Tibial artery (tissue), 4 donors: ENCODE measurements around the gene PHKB.
"Not testable (repeated sequence)": the region's sequence is repeated elsewhere in the genome, so short reads cannot be mapped to it uniquely, and the experiment has no call there.

Experiments used
- DNase-seq, 2 donors: peaks; one replicate each; pipeline ENCODE4 v3.0.0-alpha.2; 2019
- H3K27ac ChIP-seq, 2 donors: fragments of 200-600 bp; sonication (generic) in 1 of 2; 1 replicate in 1 of 2; 2 replicates in 1 of 2; pipeline ENCODE4 v1.5.1; 2018 to 2019; ENCODE audit warnings: mild to moderate bottlenecking in 1 of 2
- H3K27me3 ChIP-seq, 2 donors: fragments of 200-600 bp; sonication (generic) in 1 of 2; one replicate each; pipeline versions ENCODE4 v1.5.1 to v1.6.0; 2016 to 2019
- H3K36me3 ChIP-seq, 3 donors: fragments of 200-600 bp; sonication (generic) in 2 of 3; one replicate each; pipeline ENCODE4 v1.5.1; 2016 to 2019; ENCODE audit warnings: mild to moderate bottlenecking in 2 of 3
- H3K4me1 ChIP-seq, 4 donors: fragments of 200-600 bp; sonication (generic) in 2 of 4; 1 replicate in 3 of 4; 2 replicates in 1 of 4; pipeline ENCODE4 v1.5.1; 2016 to 2019
- H3K4me3 ChIP-seq, 2 donors: fragments of 200-600 bp; sonication (generic) in 1 of 2; 1 replicate in 1 of 2; 2 replicates in 1 of 2; pipeline ENCODE4 v1.5.1; 2018 to 2019; ENCODE audit warnings: mild to moderate bottlenecking in 2 of 2
- H3K9me3 ChIP-seq, 3 donors: fragments of 200-600 bp; sonication (generic) in 1 of 3; one replicate each; pipeline ENCODE4 v1.5.1; 2016 to 2019
- CTCF ChIP-seq, 2 experiments: fragments of 200-600 bp in 1 of 2; fragments of 450-650 bp in 1 of 2; IDR thresholded peaks; one replicate each; pipeline ENCODE4 v1.5.1; 2017 to 2019; ENCODE audit warnings: antibody characterized with exemption in 2 of 2, mild to moderate bottlenecking in 1 of 2, moderate library complexity in 1 of 2
- intact Hi-C: fragments of 100-400 bp; cut with DNase I; formaldehyde crosslinking; loops from one replicate; pipeline ENCODE4 v1.15.0; 2023; ENCODE audit warnings: low total_unique reads

PHKB gene

GRCh38 chr16:47431960-47432359, 29.2 kb upstream of the PHKB start:
- no peak overlapping the region for H3K4me3 ChIP-seq
- H3K4me1 ChIP-seq = no peaks in the 10 kb centered on the region
- peaks cover 8 to 15% (median 12%) of the 10 kb centered on the region in 3 donors for H3K36me3 ChIP-seq
- no peak for DNase-seq
- TF ChIP-seq CTCF (IDR thresholded peaks at IDR 0.05) = no peak
- H3K9me3 ChIP-seq = no peaks in the 10 kb centered on the region
- intact Hi-C loops = no loop called here
- H3K27me3 ChIP-seq = no peaks in the 10 kb centered on the region
- no peak overlapping the region for H3K27ac ChIP-seq

- DNase-seq, H3K27ac ChIP-seq, H3K4me3 ChIP-seq, H3K4me1 ChIP-seq, H3K27me3 ChIP-seq, H3K9me3 ChIP-seq, intact Hi-C loops: not testable (repeated sequence)
- peaks cover 0 to 13% (median 7%) of the 10 kb centered on the region in 3 donors for H3K36me3 ChIP-seq
Measured at GRCh38 chr16:47434274-47434673, 26.9 kb upstream of the PHKB start.

- H3K9me3 ChIP-seq, H3K4me1 ChIP-seq, intact Hi-C loops, H3K4me3 ChIP-seq, H3K27me3 ChIP-seq, H3K27ac ChIP-seq, DNase-seq: not testable (repeated sequence)
- H3K36me3 ChIP-seq = peaks cover 0 to 18% (median 7%) of the 10 kb centered on the region in 3 donors
Measured at GRCh38 chr16:47440066-47440465, 21.1 kb upstream of the PHKB start.

GRCh38 chr16:47442884-47443283, 18.2 kb upstream of the PHKB start:
- H3K4me1 ChIP-seq, DNase-seq, H3K27ac ChIP-seq, H3K27me3 ChIP-seq, H3K9me3 ChIP-seq, intact Hi-C loops, H3K4me3 ChIP-seq: not testable (repeated sequence)
- H3K36me3 ChIP-seq = peaks cover 6 to 20% (median 6%) of the 10 kb centered on the region in 3 donors

GRCh38 chr16:47446431-47446830, 14.7 kb upstream of the PHKB start:
- H3K4me1 ChIP-seq = no peaks in the 10 kb centered on the region
- intact Hi-C loops = no loop called here
- peaks cover 17 to 34% (median 18%) of the 10 kb centered on the region in 3 donors for H3K36me3 ChIP-seq
- DNase-seq = no peak
- no peak overlapping the region for H3K4me3 ChIP-seq
- TF ChIP-seq CTCF (IDR thresholded peaks at IDR 0.05) = no peak
- no peaks in the 10 kb centered on the region for H3K9me3 ChIP-seq
- no peaks in the 10 kb centered on the region for H3K27me3 ChIP-seq
- no peak overlapping the region for H3K27ac ChIP-seq

- Histone ChIP-seq H3K4me3 (no peak overlapping the region), H3K36me3 (peaks cover 31 to 50% (median 39%) of the 10 kb centered on the region in 3 donors), H3K27me3 (no peaks in the 10 kb centered on the region), H3K4me1 (no peaks in the 10 kb centered on the region), H3K27ac (no peak overlapping the region), H3K9me3 (no peaks in the 10 kb centered on the region)
- TF ChIP-seq CTCF (IDR thresholded peaks at IDR 0.05) = no peak
- intact Hi-C loops = no loop called here
- no peak for DNase-seq
Measured at GRCh38 chr16:47448830-47449575, 12.1 kb upstream of the PHKB start.

GRCh38 chr16:47449788-47450187, 11.3 kb upstream of the PHKB start:
- Histone ChIP-seq H3K27me3 (no peaks in the 10 kb centered on the region), H3K4me3 (no peak overlapping the region), H3K9me3 (no peaks in the 10 kb centered on the region), H3K27ac (no peak overlapping the region), H3K4me1 (no peaks in the 10 kb centered on the region), H3K36me3 (peaks cover 31 to 51% (median 42%) of the 10 kb centered on the region in 3 donors)
- no peak for TF ChIP-seq CTCF (IDR thresholded peaks at IDR 0.05)
- no peak for DNase-seq
- intact Hi-C loops = no loop called here
